Urinary bladder (tissue), 4 donors: Measurements from ENCODE around the gene RIPOR3. TPM values are rescaled to one million over a fixed set of nuclear protein-coding genes. Genes with fewer than 3 reads are reported as not detected.

Experiments used
- DNase-seq: peaks from one replicate; pipeline ENCODE4 v3.0.0-alpha.2; 2015; ENCODE audit errors: extremely low spot score
- H3K27ac ChIP-seq: one replicate; pipeline ENCODE4 v1.5.1; 2013; ENCODE audit warnings: low read depth, mild to moderate bottlenecking, moderate library complexity
- H3K36me3 ChIP-seq: one replicate; pipeline ENCODE4 v1.6.1; 2013; ENCODE audit warnings: mild to moderate bottlenecking, moderate library complexity; ENCODE audit not compliant: insufficient read depth
- H3K4me1 ChIP-seq: one replicate; pipeline ENCODE4 v1.6.1; 2013; ENCODE audit warnings: mild to moderate bottlenecking, moderate library complexity; ENCODE audit not compliant: insufficient read depth
- H3K4me3 ChIP-seq: one replicate; pipeline ENCODE4 v1.5.1; 2013; ENCODE audit warnings: low read depth, low read length
- WGBS: extraction: QIAGEN DNeasy Blood & Tissue Kit; methylation state at CpG from one replicate; pipeline ENCODE4 v1.1.7; 2013; 5-methylcytosine and 5-hydroxymethylcytosine counted together
- polyA plus RNA-seq: library from polyadenylated mRNA; stranded (reverse); fragments of 200-250 nt; gene quantifications from one replicate; pipeline ENCODE4 v1.2.3, GENCODE V29; 2013
- total RNA-seq: library from RNA; depleted of rRNA; stranded (reverse); fragments of >200 nt; gene quantifications from one replicate; pipeline ENCODE4 v1.2.3, GENCODE V29; 2014
- donor health status: healthy with polysubstance abuse.
- donor health status: healthy.

RIPOR3 gene, protein sequence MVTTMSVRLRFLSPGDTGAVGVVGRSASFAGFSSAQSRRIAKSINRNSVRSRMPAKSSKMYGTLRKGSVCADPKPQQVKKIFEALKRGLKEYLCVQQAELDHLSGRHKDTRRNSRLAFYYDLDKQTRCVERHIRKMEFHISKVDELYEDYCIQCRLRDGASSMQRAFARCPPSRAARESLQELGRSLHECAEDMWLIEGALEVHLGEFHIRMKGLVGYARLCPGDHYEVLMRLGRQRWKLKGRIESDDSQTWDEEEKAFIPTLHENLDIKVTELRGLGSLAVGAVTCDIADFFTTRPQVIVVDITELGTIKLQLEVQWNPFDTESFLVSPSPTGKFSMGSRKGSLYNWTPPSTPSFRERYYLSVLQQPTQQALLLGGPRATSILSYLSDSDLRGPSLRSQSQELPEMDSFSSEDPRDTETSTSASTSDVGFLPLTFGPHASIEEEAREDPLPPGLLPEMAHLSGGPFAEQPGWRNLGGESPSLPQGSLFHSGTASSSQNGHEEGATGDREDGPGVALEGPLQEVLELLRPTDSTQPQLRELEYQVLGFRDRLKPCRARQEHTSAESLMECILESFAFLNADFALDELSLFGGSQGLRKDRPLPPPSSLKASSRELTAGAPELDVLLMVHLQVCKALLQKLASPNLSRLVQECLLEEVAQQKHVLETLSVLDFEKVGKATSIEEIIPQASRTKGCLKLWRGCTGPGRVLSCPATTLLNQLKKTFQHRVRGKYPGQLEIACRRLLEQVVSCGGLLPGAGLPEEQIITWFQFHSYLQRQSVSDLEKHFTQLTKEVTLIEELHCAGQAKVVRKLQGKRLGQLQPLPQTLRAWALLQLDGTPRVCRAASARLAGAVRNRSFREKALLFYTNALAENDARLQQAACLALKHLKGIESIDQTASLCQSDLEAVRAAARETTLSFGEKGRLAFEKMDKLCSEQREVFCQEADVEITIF
- total RNA-seq, result 8.2 TPM
- 15.0 TPM for polyA plus RNA-seq

DNA sequence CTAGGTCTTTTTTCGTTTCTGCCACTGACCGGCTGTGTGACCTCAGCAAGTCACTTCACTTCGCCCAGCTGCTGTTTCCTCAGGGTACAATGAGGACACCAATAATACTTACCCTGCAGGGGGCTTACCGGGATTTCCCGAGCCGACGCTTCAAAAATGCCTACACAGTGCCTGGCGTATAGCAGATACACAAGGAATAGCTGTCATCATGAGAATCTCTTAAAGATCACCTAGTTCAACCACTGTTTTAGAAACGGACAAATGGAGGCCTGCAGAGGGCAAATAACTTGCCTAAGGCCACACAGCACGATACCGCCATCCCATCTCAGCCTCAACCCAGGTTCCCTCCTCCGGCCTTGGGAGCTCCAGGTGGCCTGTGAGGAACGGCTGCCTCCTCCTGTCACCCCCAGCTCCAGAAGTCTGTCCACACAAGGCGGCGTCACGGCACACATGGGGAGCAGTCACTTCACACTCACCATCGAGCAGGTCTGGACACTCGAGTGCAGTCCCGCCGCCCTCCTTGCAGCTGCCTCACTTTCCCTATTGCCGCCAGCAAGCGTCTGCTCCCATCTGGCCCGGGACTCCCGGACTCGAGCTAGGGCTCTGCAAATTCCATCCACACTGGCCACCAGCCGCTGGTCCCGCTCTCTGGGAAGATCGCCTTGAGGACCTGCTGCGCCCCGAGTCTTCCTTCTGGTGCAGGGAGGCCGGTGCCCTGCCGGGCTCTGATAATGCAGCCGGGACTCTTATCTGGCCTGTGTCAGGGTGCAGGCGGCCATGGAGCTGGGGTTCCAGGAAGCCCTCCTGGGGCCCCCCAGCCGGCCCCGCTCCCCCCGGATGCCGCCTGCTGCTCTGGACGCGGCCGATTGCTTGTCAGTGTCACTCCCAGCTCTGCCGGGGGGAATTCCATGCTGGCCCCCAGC, at the start of gene RIPOR3:
Gene RIPOR3, minus strand, starts transcription at position 893 of the 923 bp plus-strand sequence. Its CDS starts 414 bp downstream, at position 479.
- WGBS, result 19% methylated on average over 42 of the region's 42 CpGs
- H3K27ac ChIP-seq, result no peak within 1 kb of the TSS
- DNase-seq, result no peak

DNA sequence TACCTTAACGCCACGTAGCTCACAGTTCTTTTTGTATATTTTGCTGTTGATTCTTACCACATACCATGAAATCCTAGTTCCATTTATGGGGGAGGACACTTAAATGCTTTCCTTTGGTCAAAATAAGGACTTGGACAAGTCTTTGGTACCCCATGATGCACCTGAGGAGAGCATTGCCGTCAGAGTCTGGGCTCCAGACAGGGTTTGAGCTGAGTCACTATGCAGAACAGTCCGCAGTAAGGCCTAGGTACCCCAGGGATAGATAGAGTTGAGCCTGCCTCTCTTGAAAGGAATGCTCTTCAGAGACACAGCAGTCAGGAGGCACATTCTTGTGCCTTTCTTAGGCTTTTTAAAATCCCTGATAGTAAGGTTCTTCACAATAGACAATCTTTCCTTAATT, 46.0 kb upstream of the RIPOR3 start:
- 80% methylated on average over 4 of the region's 4 CpGs for WGBS
- no peaks in the 10 kb centered on the region for H3K4me1 ChIP-seq
- H3K4me3 ChIP-seq, result no peak overlapping the region
- no peaks in the 10 kb centered on the region for H3K36me3 ChIP-seq
- DNase-seq, result no peak
- no peak overlapping the region for H3K27ac ChIP-seq

More for the DNA sequence above, at the start of gene RIPOR3:
- Histone ChIP-seq H3K4me1 (no peaks in the 10 kb centered on the region), H3K36me3 (no peaks in the 10 kb centered on the region), H3K4me3 (peak within 1 kb of the TSS; percentile 51)

DNA sequence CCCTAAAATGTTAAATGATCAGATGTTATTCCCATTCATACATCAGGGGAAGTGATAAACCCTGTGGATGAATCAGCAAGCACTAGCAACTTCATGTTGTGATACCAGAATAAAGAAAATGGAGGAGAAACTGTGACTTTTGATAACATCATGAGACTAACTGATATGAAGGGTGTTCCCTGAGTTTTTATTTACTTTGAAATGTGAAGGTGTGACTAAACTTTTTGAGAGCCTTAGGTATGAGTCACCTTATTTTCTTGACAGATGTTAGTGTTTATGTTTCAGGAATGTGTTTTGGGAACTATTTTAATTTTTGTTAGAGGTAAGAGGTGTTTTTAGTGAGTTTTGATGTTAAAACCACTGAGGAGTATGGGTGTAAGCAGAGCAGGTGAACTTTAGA, 44.5 kb upstream of the RIPOR3 start:
- H3K27ac ChIP-seq, result no peak overlapping the region
- H3K36me3 ChIP-seq, result no peaks in the 10 kb centered on the region
- no peaks in the 10 kb centered on the region for H3K4me1 ChIP-seq
- H3K4me3 ChIP-seq, result no peak overlapping the region
- DNase-seq, result no peak

DNA sequence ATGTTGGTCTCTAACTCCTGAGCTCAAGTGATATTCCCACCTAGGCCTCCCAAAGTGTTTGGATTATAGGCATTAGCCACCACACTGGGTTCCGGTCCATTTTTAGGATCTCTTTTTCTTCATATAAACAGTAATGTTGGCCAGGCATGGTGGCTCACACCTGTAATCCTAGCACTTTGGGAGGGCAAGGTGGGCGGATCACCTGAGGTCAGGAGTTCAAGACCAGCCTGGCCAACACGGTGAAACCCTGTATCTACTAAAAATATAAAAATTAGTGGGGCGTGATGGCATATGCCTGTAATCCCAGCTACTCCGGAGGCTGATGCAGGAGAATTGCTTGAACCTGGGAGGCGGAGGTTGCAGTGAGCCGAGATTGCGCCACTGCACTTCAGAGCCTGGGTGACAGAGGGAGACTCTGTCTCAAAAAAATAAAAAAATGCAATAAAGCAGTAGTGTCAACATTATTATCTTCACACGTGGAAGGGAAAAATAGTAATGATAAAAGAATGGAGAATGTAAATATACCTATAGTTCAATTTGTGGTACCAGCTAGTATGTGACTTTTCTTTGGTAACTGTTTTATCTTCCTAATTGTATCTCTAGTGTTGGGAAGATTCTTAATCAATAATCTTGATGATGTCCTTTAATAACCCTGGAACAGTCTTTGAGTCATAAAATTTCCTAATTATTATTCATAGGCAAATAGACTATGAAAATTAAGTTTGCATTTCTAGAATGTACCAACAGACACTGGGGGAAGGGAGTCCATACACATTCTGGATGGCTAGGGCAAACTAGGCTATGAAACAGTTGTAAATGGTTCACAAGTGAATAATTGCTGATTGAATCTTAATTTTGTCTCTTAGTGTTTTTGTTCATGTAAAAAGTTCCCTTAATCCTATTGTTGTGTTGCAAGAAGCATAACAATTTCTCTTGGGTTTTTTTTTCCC, 43.7 kb upstream of the RIPOR3 start:
- H3K27ac ChIP-seq, result no peak overlapping the region
- no peak overlapping the region for H3K4me3 ChIP-seq
- WGBS, result 91% methylated on average over 9 of the region's 9 CpGs
- H3K4me1 ChIP-seq, result no peaks in the 10 kb centered on the region
- no peak for DNase-seq
- H3K36me3 ChIP-seq, result no peaks in the 10 kb centered on the region

DNA sequence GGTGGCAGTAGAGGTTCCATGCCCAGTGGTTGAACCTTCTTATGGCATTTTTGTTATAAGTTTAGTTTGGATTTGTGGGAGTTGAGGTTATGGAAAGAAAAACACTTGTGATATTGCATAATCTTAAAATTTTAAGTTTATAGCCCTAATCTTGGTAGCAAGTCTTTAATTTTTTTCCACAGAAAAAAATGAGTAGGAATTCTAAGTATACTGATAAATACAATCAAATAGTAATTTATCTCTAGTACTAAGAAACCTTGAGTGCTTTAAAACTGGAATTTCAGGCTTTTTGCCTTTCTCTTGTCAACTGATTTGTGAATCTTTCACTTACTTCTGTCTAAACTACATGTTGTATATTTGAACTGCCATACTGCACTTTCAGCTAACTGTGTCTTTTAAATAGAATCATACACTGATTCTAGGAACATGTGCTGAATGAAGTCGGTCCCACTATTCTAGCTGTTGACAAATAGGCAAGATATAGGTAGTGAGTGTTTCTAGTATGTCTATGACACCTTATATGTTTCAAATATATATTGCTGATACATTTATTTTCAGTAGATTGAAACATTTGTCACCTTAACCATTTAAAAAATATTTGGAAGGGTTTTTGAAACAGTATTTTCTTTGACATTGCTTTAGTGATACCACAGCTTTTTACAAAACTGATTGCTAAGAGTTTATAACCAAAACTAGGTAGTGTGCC, 42.5 kb upstream of the RIPOR3 start:
- H3K36me3 ChIP-seq, result no peaks in the 10 kb centered on the region
- H3K4me3 ChIP-seq, result no peak overlapping the region
- DNase-seq, result no peak
- no peaks in the 10 kb centered on the region for H3K4me1 ChIP-seq
- no peak overlapping the region for H3K27ac ChIP-seq
- WGBS, result 77% methylated on average over 1 of the region's 1 CpG

DNA sequence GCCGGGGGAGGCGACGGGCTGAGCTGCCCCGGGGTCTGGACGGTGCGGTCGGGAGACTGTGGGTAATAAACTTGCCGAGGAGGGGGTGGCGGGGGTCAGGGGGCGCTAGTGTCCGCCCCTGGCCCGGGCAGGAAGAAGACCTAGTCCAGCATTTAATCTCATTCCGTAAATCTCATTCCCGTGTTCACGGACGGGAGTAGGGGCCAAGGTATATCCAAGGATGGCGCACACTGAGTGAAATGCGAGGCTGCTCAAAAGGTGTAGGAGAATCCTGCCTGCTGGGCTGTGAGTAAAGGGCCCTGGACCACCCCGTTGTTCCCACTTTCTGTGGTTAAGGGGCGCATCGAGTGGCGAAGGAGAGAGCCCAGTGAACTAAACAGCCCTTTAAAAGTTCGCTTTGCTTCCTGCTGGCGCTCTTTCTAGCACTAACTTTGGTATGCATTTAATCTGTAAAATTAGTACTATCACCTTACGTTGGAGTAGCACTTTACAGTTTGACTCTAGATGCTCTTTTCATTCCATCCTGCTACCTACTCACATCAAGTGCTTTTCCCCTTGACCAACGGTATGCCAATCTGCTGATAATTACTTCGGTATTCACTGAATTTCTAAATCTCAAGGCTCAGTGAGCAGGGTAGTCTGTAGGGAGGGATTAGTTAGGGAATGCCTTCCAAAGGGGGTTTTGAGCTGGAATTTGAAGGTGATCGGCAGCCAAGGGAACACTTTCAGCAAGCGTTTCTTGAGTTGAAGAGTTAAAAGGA, 40.8 kb upstream of the RIPOR3 start:
- WGBS, result 14% methylated on average over 29 of the region's 29 CpGs
- Histone ChIP-seq H3K4me1 (no peaks in the 10 kb centered on the region), H3K27ac (peak overlapping the region; percentile 84), H3K4me3 (peak overlapping the region; percentile 85), H3K36me3 (no peaks in the 10 kb centered on the region)
- DNase-seq, result no peak

DNA sequence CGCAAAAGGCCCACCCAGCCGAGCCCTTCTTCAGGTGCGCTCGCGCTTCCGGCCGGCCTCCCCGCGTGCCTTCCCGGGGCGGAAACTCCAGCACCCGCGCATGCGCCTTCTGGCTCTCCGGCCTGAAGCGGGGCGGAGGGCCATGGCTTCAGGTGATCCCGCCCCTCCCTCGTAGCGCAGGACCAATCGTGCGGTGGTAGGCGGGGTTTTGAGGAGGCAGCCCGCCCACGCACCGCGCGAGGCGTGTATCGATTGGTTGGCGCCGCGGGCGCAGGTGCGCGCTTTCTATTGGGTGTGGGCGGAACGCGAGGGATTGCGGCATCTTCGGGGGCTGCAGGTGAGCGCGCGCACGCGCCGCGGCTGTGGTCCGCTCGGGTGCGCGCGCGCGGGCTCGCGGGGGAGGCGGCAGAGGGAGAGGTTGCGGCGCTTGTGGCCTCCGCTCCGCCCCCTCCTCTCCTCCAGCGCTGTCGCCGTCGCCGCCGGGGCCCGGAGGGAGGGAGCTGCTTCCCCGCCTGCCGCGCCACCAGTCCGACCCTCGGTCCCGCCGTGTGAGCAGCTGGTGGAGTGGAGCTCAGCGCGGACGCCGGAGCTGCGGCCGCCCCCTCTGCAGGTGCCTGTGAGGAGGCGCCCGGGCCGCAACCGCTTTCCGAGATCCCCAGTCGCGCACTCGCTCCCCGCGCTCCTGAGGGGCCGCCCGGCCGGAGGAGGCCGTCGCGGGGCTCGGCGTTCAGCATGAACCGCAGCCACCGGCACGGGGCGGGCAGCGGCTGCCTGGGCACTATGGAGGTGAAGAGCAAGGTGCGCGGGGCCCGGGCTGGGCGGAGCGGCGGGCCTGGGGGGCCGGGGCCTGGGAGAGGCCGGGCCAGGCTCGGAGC, 40.0 kb upstream of the RIPOR3 start, which contains the start of gene PARD6B:
Gene PARD6B, plus strand, starts transcription at position 526 of the 875 bp plus-strand sequence. Its CDS starts 207 bp downstream, at position 733.
- peak within 1 kb of the TSS; percentile 85 for H3K4me3 ChIP-seq
- H3K4me1 ChIP-seq, result no peaks in the 10 kb centered on the region
- peak; percentile 93 for DNase-seq
- peak within 1 kb of the TSS; percentile 84 for H3K27ac ChIP-seq
- under 1% methylated on average over 106 of the region's 114 CpGs for WGBS
- no peaks in the 10 kb centered on the region for H3K36me3 ChIP-seq

DNA sequence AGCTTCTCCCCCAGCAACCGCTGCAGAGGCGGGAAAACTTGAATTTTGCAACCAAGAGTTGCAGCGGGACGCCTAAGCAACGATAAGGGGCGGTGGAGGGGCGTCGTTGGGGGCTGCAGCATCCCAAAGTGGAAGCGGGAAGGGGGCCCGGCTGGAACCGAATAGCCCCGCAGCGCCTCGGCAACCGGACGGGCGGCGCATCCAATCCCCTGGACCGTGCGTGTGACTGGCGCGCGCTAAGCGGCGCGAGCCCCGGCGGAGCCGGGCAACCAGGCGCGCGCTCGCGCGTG, 39.4 kb upstream of the RIPOR3 start:
- under 1% methylated on average over 35 of the region's 35 CpGs for WGBS
- H3K4me3 ChIP-seq, result peak overlapping the region; percentile 85
- H3K36me3 ChIP-seq, result no peaks in the 10 kb centered on the region
- no peaks in the 10 kb centered on the region for H3K4me1 ChIP-seq
- H3K27ac ChIP-seq, result no peak overlapping the region
- no peak for DNase-seq

DNA sequence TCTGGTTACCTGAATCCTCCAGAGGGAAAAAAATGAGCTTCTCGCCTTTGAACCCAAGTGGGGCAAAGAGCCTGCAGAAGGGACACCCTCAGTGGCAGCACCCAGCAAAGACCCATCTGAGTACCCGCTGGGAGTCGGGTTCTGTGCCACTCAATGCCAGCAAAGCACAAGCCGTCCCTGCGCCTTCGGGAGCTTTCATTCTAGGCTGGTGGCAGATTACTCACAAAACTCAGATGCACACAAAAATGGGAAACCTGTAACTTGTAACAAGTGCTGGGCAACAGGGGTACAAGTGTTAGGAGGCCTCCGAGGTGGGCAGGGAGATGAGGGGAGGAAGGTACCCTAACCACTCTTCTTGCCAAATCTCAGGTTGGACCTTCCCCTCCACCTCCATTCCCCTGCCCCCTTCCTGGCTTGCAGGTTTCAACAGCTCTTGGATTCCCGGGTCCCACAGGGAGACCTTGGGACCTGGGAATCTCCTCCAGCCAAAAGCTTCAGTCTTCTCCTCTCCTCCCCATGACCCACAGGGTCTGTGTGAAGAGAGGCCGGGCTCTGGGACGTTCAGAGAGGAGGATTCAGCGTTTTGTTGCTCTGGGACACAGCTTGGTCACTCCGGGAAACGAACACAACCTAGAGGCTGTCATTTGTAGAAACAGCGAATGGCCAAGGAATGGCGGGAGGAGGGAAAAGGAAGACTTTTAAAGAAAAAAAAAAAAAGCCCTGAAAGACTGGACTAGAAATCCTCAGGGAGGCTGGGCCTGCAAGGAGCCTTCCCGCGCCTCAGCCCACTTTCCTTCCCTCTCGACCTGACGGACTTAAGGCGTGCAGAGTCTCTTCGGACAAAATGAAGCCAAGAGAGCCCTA, 38.8 kb upstream of the RIPOR3 start:
- 34% methylated on average over 21 of the region's 21 CpGs for WGBS
- Histone ChIP-seq H3K27ac (no peak overlapping the region), H3K4me3 (peak overlapping the region; percentile 85), H3K4me1 (no peaks in the 10 kb centered on the region), H3K36me3 (no peaks in the 10 kb centered on the region)
- no peak for DNase-seq
